Measurements from ENCODE around the gene REN.

GRCh38 chr1:204199579-204199978 lies 33.4 kb upstream of the REN start:
- TF ChIP-seq CTCF (IDR thresholded peaks at IDR 0.05) = no peak
- no peak for TF ChIP-seq POLR2A (IDR thresholded peaks at IDR 0.05)

All from heart left ventricle (tissue), 13 donors.